GM03348 (cell line): ENCODE measurements around the gene DNAH10.

ENCODE experiments used
- DNase-seq: peaks from one replicate; pipeline ENCODE4 v3.0.0; 2012; ENCODE audit warnings: low spot score

DNAH10 gene

GRCh38 chr12:123971770-123972456 is 209.8 kb downstream of the DNAH10 start:
- DNase-seq: peak; percentile 34

- DNase-seq: peak; percentile 100
Observed at GRCh38 chr12:123972457-123973401, 210.6 kb downstream of the DNAH10 start, which contains the start of the genes CCDC92 and ZNF664. CCDC92 (minus strand) TSS chr12:123972831; CDS start chr12:123944305, 28,526 bp downstream. ZNF664 (plus strand) TSS chr12:123973215; CDS start chr12:124012145, 38,930 bp downstream.

- peak; percentile 57 for DNase-seq
Observed at GRCh38 chr12:123973552-123974341, 211.6 kb downstream of the DNAH10 start.

DNA sequence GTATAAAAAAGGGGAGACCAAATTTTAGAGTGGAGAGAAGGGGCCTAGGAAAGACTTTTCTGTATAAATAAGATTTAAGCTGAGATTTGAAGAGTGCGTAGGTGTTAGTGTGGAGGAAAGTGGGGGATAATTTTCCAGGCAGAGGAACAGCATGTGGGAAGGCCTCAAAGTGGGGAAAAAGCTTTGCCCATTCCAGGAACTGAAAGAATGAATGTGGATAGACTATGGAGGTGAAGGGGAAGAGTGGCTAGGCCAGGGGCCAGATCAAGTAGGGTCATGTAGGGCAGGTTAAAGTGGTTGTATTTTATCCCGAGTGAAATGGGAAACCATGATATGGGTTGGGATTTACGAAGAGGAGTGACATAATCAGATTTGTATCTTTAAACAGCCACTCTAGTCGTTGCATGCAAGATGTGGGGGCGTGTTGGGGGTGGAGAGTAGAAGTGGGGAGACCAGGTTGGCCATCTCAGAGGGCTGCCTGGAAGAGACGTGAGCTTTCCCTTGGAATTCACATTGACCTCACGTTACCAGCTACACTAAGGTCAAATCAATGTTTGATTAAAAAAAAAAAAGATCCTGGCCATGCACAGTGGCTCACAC is 214.2 kb downstream of the DNAH10 start:
- DNase-seq: no peak

- DNase-seq: no peak
Observed at GRCh38 chr12:123979566-123979965, 217.5 kb downstream of the DNAH10 start.

DNA sequence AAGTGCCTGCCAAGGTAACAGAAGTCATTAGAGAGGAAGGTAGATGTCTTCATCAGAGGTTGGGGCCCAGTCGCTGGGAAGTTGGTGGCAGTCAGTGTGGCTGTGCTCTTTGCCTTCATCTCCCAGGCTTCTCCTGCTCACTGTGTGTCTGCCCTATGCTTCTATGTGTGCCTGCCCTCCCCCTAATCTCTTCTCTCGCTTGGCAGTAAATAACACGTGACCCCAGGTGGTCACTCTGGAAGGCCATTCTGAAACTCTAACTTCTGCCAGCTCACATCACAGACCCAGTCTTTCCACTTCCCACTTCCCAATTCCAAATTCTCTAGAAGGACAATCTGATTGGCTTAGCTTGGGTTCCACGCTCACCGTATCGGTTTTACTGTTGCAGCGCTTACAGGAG is 220.2 kb downstream of the DNAH10 start:
- no peak for DNase-seq

GRCh38 chr12:123983822-123984485 is 221.9 kb downstream of the DNAH10 start:
- peak; percentile 52 for DNase-seq

DNA sequence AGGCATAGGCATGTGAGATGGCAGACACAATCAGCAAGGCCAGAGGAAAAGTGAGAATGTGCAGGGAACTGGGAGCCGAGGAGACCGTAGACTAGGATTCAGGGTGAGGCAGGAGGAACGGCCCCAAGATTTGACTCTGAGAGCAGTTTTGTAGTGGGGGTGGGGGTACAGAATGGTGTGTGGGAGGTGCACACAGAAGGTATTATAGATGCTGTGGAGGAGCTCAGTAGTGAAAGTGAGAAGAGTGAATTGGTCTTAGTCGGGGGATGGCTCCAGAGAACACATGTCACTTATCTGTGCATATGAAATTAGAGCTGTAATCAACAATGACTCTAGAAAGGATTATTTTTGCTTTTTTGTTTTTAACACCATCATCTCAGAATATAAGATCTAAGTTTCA is 222.8 kb downstream of the DNAH10 start:
- no peak for DNase-seq
